Stimulated activated naive CD8-positive, alpha-beta T cell treated with anti-CD3 and anti-CD28 coated beads, Interleukin-15, amount 100 ng/mL, for 72 hours (primary cell): ENCODE results near the gene TCF7.

Experiments
- ATAC-seq: fragments of 150-1000 bp; cut with Tn5 transposase; 2 replicates; pipeline ENCODE4 v1.10.0; 2021; ENCODE audit warnings: mild to moderate bottlenecking, moderate library complexity
- DNase-seq, 2 donors: peaks; one replicate each; pipeline ENCODE4 v3.0.0; 2021 to 2022
- H3K27ac Mint-ChIP-seq, 2 donors: one replicate each; pipeline ENCODE4 v1.8.0; 2022; ENCODE audit warnings: mild to moderate bottlenecking in 2 of 2, mixed read lengths in 2 of 2, moderate library complexity in 2 of 2
- H3K27me3 Mint-ChIP-seq: one replicate; pipeline ENCODE4 v1.8.0; 2022; ENCODE audit warnings: mixed read lengths
- H3K4me1 Mint-ChIP-seq: one replicate; pipeline ENCODE4 v1.8.0; 2022; ENCODE audit warnings: mild to moderate bottlenecking, mixed read lengths
- H3K4me3 Mint-ChIP-seq, 2 donors: one replicate each; pipeline ENCODE4 v1.8.0; 2022; ENCODE audit warnings: mild to moderate bottlenecking in 2 of 2, mixed read lengths in 2 of 2, moderate library complexity in 1 of 2
- H3K9me3 Mint-ChIP-seq, 2 donors: one replicate each; pipeline ENCODE4 v1.8.0; 2022; ENCODE audit warnings: mixed read lengths in 2 of 2

The TCF7 gene

DNA sequence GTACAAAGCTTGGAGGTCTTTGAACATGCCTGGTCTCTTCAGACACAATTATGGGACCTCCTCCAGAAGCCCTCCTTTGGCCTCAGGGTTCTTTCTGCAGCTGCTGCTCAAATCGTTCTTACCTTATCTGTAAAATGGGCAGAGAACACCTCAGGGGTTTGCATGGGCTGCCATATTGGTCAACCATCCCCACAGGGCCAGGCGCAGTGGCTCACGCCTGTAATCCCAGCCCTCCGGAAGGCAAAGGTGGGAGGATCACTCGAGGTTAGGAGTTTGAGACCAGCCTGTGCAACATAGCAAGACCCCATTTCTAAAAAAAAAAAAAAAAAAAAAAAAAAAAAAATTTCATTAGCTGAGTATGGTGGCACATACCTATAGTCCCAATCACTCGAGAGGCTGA, 29.1 kb upstream of the TCF7 start:
- DNase-seq (no peak), ATAC-seq (no peak)
- H3K27me3 Mint-ChIP-seq = no peaks in the 10 kb centered on the region
- H3K4me1 Mint-ChIP-seq = peaks cover 93% of the 10 kb centered on the region
- no peak overlapping the region for H3K27ac Mint-ChIP-seq
- H3K4me3 Mint-ChIP-seq = no peak overlapping the region
- no peaks in the 10 kb centered on the region for H3K9me3 Mint-ChIP-seq

DNA sequence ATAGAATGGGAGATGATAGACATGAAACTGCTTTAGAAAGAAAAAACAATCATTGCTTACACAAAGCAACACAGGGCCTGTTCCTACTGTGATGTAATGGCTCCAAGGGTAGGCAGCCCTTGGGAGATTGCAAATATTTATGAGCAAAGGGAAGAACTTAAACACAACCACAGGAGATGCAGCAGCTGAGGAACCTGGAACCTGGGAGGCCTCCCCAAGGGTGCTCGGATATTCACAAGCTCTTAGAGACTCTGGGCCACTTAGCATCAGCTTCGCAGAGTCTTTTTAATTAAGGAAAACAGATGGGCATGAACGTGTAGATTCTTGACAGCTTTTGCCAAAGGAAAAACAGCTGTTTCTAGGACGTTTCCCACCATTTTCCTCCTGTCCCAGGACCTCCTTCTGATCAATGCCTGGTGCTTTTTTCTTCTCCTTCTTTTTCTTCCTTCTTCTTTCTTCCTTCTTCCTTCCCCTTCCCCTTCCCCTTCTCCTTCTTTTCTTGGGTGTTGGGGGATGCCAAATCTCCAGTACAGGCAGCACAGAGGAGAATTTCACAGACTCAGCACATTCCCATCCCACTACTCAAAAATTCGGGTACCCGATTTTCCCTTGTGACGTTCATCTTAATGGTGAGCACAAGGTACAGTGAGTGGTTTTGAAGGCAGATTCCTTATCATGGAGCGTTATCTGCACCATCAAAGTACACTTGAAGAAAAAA, 28.1 kb upstream of the TCF7 start:
- no peak for DNase-seq
- Mint-ChIP-seq H3K27ac (peak overlapping the region; percentile 34 to 98), H3K27me3 (no peaks in the 10 kb centered on the region), H3K9me3 (no peaks in the 10 kb centered on the region), H3K4me3 (peak overlapping the region; percentile 69 to 79), H3K4me1 (peaks cover 96% of the 10 kb centered on the region)
- no peak for ATAC-seq

DNA sequence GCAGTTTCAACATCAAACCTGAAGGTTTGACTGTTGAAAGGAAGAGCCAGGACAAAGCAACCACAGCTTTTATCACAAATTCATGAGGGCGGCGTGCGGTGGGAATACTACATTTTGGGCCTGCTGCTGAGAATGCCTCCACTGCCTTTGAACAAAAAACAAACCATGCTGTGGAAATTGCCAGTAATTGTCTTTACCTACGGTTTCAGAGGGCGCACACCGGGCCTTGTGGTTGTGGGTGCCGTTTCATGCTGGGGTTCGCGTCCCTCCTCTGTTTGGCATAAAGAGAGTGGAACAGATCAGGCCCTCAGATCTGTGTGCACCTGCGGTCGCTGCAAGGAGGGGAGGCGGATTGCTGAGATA, 27.6 kb upstream of the TCF7 start:
- DNase-seq (peak; percentile 78 to 89), ATAC-seq (peak; percentile 96)
- Mint-ChIP-seq H3K27me3 (no peaks in the 10 kb centered on the region), H3K4me1 (peaks cover 96% of the 10 kb centered on the region), H3K9me3 (no peaks in the 10 kb centered on the region), H3K27ac (peak overlapping the region; percentile 89 to 98), H3K4me3 (peak overlapping the region; percentile 69 to 79)

DNA sequence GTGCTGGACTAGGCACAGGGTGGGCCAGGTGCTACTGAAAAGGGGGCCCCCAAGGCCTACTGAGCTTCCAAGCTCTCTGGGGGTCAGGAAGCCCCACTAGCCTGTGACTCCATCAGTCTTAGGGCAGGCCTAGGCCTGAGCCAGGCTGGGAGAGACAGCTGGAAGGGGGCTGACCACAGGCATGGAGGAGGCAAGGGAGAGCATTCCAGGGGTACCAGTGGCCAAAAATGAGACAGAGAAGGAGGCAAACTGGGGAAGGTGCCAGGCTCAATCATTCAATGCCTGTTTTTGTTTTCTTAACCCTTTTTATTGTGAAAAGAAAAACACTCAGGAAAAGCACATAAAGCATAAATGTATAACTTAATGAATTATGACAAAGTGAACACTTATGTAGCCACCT, 26.2 kb upstream of the TCF7 start:
- H3K4me1 Mint-ChIP-seq = peaks cover 99% of the 10 kb centered on the region

DNA sequence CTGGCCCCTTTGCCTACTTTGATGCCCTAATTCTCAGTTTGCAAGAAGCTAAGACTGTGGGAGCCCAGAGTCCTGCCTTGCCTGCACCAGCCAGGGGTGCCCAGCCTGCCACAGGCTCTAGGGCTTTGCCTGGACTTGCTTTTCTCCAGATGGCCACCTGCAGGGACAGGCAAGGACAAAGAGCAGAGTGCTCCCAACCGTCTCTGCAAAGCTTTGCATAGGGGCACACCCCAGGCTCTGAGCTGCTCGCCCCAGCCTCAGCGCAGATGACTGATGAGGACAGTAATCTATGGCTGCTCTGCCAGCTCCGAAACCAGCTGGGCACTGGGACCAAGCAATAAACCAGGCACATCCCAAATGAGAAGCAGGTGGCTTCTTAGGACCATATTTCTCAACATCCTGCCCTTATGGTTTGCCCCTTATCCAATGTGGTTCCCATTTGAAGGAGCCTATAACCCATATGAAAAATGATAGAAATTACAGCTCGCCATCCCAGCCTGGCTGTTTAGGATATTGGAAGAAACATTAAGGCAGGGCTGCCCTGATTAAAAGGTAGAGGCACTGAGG, 25.4 kb upstream of the TCF7 start:
- no peaks in the 10 kb centered on the region for H3K9me3 Mint-ChIP-seq
- no peak overlapping the region for H3K27ac Mint-ChIP-seq
- DNase-seq = no peak
- ATAC-seq = no peak
- peaks cover 99% of the 10 kb centered on the region for H3K4me1 Mint-ChIP-seq
- no peak overlapping the region for H3K4me3 Mint-ChIP-seq
- no peaks in the 10 kb centered on the region for H3K27me3 Mint-ChIP-seq

More for the DNA sequence above, 26.2 kb upstream of the TCF7 start:
- Mint-ChIP-seq H3K27ac (no peak overlapping the region), H3K27me3 (no peaks in the 10 kb centered on the region), H3K4me3 (no peak overlapping the region), H3K9me3 (no peaks in the 10 kb centered on the region)
- no peak for ATAC-seq
- no peak for DNase-seq

DNA sequence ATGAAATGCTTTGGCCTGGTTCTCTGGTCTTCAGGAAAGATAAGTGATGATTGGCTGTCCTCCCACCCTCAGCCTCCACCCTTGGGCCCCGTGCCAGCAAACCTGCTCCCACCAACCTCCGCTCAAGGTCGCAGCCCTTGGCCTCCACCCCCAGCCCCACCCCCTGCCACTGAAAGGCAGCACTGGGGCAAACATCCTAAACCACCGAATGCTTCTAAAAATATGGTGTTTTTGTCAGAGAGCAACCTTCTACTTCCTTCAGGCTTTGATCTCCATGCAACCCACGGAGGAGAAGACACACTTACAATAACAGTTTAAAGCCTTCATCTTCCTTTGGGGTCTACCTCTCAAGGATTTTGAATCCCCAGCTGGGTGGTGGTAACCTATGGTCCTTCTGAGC, 24.0 kb upstream of the TCF7 start:
- H3K27ac Mint-ChIP-seq = peak overlapping the region; percentile 63 to 72
- H3K4me3 Mint-ChIP-seq = peak overlapping the region; percentile 48 to 78
- H3K27me3 Mint-ChIP-seq = no peaks in the 10 kb centered on the region
- no peak for DNase-seq
- peak; percentile 8 for ATAC-seq
- no peaks in the 10 kb centered on the region for H3K9me3 Mint-ChIP-seq
- peaks cover 97% of the 10 kb centered on the region for H3K4me1 Mint-ChIP-seq

DNA sequence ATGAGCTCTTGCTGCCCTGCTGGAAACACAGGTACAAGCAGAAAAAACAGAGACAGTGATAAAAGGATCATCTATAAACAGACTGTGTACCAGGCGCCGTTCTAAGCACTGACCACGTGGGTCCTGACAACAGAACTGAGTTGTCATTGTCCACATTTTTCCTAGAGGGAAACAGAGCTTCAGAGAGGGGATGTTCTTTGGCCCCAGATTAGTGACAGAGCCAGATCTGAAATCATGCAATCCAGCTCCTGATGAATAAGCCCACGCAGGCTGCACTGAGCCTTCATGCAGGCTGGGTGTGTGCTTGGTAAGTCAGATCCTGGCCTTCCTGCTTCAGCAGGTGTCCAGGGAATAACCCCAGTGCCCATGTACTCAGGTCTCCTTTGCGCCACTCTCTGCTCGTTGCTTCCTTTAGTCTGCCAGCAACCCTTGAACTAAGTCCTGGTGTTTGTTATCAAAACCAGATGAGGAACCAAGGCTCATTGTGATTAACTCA, 22.8 kb upstream of the TCF7 start:
- Mint-ChIP-seq H3K4me3 (no peak overlapping the region), H3K4me1 (peaks cover 98% of the 10 kb centered on the region), H3K27ac (no peak overlapping the region), H3K9me3 (no peaks in the 10 kb centered on the region), H3K27me3 (no peaks in the 10 kb centered on the region)
- no peak for DNase-seq
- no peak for ATAC-seq

DNA sequence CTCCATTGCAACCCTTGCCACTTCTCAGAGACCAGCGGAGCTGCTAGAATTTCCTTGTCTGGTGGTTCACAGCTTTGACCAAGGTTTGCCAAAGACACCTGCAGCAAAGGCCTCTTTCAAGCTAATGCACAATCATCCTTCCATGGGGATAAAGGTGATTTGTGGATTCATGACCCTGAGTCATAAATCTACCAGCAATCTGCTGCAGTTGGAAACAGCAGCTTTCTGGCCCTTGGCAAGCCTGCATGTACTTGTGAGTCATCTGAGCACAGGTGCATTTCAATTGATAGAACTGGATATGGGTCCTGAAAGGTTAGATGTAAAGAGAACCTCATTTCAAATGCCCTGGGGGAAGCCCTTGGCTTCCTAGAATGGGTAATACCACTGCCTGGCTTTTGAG, 21.6 kb upstream of the TCF7 start:
- no peak for DNase-seq
- Mint-ChIP-seq H3K4me3 (peak overlapping the region in 1 of 2 donors; percentile 27), H3K27me3 (no peaks in the 10 kb centered on the region), H3K9me3 (no peaks in the 10 kb centered on the region), H3K27ac (peak overlapping the region in 1 of 2 donors; percentile 59), H3K4me1 (peaks cover 98% of the 10 kb centered on the region)
- peak; percentile 31 for ATAC-seq

DNA sequence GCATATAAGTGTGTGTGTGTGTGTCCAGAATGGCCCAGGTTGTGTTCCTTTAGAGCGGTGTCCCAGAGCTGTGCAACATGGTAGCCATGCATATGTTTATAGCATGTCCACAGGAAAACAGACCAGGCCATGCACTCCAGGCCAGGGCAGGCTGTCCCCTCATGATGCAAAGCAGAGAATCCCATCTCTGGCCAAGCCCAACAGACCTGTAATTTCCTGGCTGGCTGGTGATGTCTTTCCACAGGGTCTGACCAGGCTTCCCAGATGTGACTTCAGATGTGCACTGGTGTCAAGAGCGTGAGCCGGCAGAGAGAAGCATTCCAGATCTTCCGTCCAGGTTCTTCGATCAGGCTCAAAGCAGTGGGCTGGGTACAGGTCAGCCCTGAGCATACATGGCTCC, 21.1 kb upstream of the TCF7 start:
- ATAC-seq (no peak), DNase-seq (no peak)
- Mint-ChIP-seq H3K9me3 (no peaks in the 10 kb centered on the region), H3K27ac (no peak overlapping the region), H3K4me1 (peaks cover 98% of the 10 kb centered on the region), H3K27me3 (no peaks in the 10 kb centered on the region), H3K4me3 (no peak overlapping the region)

DNA sequence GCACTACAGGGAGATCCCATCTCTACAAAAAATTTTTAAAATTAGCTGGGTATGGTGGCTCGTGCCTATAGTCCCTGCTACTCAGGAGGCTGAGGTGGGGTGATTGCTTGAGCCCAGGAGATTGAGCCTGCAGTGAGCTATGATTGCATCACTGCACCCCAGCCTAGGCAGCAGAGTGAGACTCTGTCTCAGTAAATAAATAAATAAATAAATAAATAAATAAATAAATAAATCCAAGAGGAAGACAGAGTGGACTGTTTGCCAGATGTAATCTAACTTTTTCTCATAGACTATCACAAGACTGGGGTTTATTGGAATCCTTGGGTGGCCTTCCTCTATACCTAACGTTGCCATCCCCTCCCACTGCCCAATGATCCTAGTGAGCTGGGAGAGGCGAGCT, 19.2 kb upstream of the TCF7 start:
- H3K4me1 Mint-ChIP-seq = peaks cover 98% of the 10 kb centered on the region
- ATAC-seq (no peak), DNase-seq (no peak)
- no peak overlapping the region for H3K4me3 Mint-ChIP-seq
- H3K27me3 Mint-ChIP-seq = no peaks in the 10 kb centered on the region
- peak overlapping the region in 1 of 2 donors; percentile 42 for H3K27ac Mint-ChIP-seq
- no peaks in the 10 kb centered on the region for H3K9me3 Mint-ChIP-seq

DNA sequence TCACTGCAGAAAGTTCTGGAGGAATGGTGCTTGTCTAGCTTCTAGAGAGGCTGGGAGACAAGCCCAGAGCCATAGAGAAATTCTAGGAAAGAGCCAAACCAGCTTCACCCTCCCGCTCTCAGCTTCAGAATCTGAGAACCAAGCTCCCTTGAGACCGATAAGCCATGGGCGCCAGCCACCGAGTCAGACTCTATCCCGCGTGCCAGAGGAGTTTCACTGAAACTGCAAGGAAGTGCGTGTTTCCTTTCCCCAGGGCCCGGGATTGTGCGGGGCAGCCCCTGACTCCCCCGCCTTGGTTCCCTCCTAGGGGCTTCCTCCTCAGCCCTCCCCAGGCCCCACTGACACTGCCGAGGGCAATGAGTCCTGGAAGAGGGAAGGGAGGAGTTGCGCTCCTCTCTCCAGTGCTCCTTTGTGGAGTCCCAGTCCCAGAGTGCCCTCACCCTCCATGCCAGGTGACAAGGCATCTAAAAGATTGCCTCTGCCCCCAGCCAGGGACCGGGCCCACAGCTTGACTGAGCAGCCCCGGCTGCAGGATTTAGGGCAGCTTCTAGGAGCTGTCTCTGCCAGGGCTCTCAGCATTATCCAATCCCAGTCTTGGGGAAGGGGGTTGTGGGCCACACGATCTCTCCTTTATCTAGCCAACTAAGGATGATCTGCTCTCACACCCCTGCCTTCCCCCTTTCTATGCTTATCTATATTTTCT, 18.4 kb upstream of the TCF7 start:
- H3K9me3 Mint-ChIP-seq = no peaks in the 10 kb centered on the region
- ATAC-seq (no peak), DNase-seq (no peak)
- peaks cover 98% of the 10 kb centered on the region for H3K4me1 Mint-ChIP-seq
- no peak overlapping the region for H3K4me3 Mint-ChIP-seq
- H3K27ac Mint-ChIP-seq = no peak overlapping the region
- H3K27me3 Mint-ChIP-seq = no peaks in the 10 kb centered on the region

DNA sequence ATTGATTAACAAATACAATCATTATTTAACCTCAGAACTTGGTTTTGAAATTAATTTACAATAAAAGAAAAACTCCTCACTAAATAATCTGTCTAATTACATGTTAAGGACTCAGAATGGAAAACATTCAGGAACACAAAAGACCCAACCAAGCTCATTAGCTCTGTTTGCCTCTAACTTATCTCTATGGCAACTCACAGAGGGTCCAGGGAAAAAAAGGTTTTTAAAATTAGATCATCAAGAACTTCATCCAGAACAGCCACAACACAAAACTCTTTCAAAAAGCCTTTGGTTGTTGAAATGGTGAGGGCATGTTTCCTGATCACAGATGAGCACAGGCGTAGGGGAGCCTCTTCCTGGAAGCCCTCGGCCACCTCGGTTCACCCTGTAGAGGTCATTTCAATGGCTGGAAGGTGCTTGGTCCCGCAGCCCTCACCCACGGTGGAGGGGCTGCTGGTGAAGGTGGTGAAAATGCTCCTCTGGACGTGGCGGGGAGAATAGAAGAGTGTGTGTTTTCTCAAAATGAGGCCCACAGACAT, 17.2 kb upstream of the TCF7 start:
- H3K27ac Mint-ChIP-seq = peak overlapping the region; percentile 69 to 75
- ATAC-seq = no peak

DNA sequence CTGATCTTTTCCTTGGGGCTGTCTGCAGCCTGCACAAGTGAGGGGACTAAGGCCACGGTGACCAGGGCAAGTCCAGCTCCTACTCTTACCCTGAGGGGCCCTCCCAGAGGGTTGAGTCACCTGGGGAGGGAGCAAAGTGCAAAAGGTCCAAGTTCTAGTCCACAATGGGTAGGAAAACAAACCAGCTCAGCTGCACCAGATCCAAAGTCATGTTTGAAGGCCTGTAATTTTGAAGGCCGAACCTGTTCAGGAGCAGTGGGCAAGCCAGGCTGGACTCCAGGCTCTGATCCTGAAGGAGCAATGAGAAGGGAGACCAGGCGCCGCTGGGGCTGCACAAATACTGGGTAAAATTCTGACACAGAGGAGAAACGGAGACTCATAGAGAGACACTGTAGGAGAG, 15.8 kb upstream of the TCF7 start:
- H3K27ac Mint-ChIP-seq = peak overlapping the region; percentile 5 to 22
- no peak for ATAC-seq
- peaks cover 97% of the 10 kb centered on the region for H3K4me1 Mint-ChIP-seq

More for the DNA sequence above, 17.2 kb upstream of the TCF7 start:
- Mint-ChIP-seq H3K4me3 (peak overlapping the region; percentile 67 to 68), H3K4me1 (peaks cover 97% of the 10 kb centered on the region), H3K9me3 (no peaks in the 10 kb centered on the region), H3K27me3 (no peaks in the 10 kb centered on the region)
- DNase-seq = no peak

DNA sequence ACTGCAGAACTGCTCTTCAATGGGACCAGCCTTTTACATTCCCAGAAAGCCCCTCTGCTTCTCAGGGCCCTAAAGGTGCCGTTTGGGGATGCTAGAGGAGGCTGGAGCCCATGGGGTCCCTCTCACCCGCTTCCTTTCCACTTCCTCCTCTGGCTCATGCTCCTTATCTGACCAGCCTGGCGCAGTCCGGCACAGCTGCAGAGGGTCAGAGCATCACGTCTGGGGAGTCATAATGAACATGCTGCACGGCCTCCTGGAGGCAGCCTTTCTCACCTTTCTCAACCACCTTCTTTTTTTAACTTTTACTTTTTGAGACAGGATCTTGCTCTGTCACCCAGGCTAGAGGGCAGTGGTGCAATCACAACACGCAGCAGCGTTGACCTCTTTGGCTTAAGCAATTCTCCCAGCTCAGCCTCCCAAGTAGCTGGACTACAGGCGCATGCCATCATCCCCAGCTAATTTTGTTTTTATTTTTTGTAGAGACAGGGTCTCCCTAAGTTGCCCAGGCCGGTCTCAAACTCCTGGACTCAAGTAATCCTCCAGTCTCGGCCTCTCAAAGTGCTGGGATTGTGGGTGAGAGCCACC, 15.1 kb upstream of the TCF7 start:
- peak overlapping the region; percentile 18 to 74 for H3K4me3 Mint-ChIP-seq
- no peaks in the 10 kb centered on the region for H3K9me3 Mint-ChIP-seq
- no peaks in the 10 kb centered on the region for H3K27me3 Mint-ChIP-seq
- H3K4me1 Mint-ChIP-seq = peaks cover 97% of the 10 kb centered on the region
- H3K27ac Mint-ChIP-seq = peak overlapping the region; percentile 83 to 89
- ATAC-seq (no peak), DNase-seq (no peak)

More for the DNA sequence above, 15.8 kb upstream of the TCF7 start:
- Mint-ChIP-seq H3K4me3 (peak overlapping the region; percentile 33 to 46), H3K27me3 (no peaks in the 10 kb centered on the region), H3K9me3 (no peaks in the 10 kb centered on the region)
- no peak for DNase-seq

DNA sequence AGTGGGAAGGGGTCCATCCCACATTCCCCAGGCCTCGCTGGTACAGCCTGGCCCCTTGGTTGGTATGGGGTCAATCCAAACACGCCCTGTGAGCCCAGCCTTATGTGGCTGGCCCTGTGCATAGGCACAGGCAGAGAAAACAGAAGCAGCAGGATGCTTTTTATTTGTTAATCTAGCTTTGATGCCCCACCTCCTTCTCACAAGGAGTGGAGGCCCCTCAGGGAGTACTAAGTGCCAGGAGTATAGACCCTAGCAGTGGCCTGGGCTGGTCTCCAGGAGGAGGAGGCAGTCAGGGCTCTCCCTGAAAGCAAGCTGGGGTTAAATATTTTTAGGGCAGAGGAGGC, 14.6 kb upstream of the TCF7 start:
- Mint-ChIP-seq H3K9me3 (no peaks in the 10 kb centered on the region), H3K4me3 (peak overlapping the region; percentile 18 to 74), H3K4me1 (peaks cover 98% of the 10 kb centered on the region), H3K27me3 (no peaks in the 10 kb centered on the region), H3K27ac (peak overlapping the region; percentile 83 to 89)
- ATAC-seq (no peak), DNase-seq (no peak)
